GM08714 (cell line): ENCODE measurements around the gene LOXL1.

Experiments
- H3K4me3 ChIP-seq: fragments of 200-500 bp; sonication (Bioruptor generic); 2 replicates; pipeline ENCODE4 v1.5.1; 2014; ENCODE audit warnings: mild to moderate bottlenecking, low read length, inconsistent platforms
- ZNF274 ChIP-seq: IDR thresholded peaks from 2 replicates; pipeline ENCODE4 v1.6.1; 2012; ENCODE audit warnings: mild to moderate bottlenecking, low read depth, low read length

The LOXL1 gene

GRCh38 chr15:73923156-73923487 lies 3.1 kb upstream of the LOXL1 start:
- no peak for TF ChIP-seq ZNF274
- no peak overlapping the region for H3K4me3 ChIP-seq

- H3K4me3 ChIP-seq = no peak overlapping the region
- no peak for TF ChIP-seq ZNF274
Measured at GRCh38 chr15:73923488-73924164, 2.6 kb upstream of the LOXL1 start.

GRCh38 chr15:73924171-73924921 lies 1.9 kb upstream of the LOXL1 start:
- no peak overlapping the region for H3K4me3 ChIP-seq
- TF ChIP-seq ZNF274 = no peak

GRCh38 chr15:73925848-73926218 lies 429 bp upstream of the LOXL1 start:
- H3K4me3 ChIP-seq = no peak overlapping the region
- TF ChIP-seq ZNF274 = no peak

- no peak overlapping the region for H3K4me3 ChIP-seq
- no peak for TF ChIP-seq ZNF274
Measured at GRCh38 chr15:73927003-73927475, 777 bp downstream of the LOXL1 start.

- no peak overlapping the region; the same call in 1 of the 2 replicates for H3K4me3 ChIP-seq
- no peak for TF ChIP-seq ZNF274
Measured at GRCh38 chr15:73927476-73928240, 1.4 kb downstream of the LOXL1 start.

GRCh38 chr15:73928241-73928579 lies 1.9 kb downstream of the LOXL1 start:
- no peak overlapping the region for H3K4me3 ChIP-seq
- no peak for TF ChIP-seq ZNF274

- no peak overlapping the region for H3K4me3 ChIP-seq
- TF ChIP-seq ZNF274 = no peak
Measured at GRCh38 chr15:73928971-73929627, 2.8 kb downstream of the LOXL1 start.

- TF ChIP-seq ZNF274 = no peak
- no peak overlapping the region for H3K4me3 ChIP-seq
Measured at GRCh38 chr15:73930371-73930770, 4.1 kb downstream of the LOXL1 start.

- TF ChIP-seq ZNF274 = no peak
- H3K4me3 ChIP-seq = no peak overlapping the region
Measured at GRCh38 chr15:73930790-73931281, 4.6 kb downstream of the LOXL1 start.

- TF ChIP-seq ZNF274 = no peak
- H3K4me3 ChIP-seq = no peak overlapping the region
Measured at GRCh38 chr15:73931441-73931840, 5.2 kb downstream of the LOXL1 start.

- no peak for TF ChIP-seq ZNF274
- H3K4me3 ChIP-seq = no peak overlapping the region
Measured at GRCh38 chr15:73932381-73933191, 6.3 kb downstream of the LOXL1 start.

GRCh38 chr15:73934281-73934680 lies 8.0 kb downstream of the LOXL1 start:
- TF ChIP-seq ZNF274 = no peak
- no peak overlapping the region for H3K4me3 ChIP-seq
